GM19351 (cell line): ENCODE results near the gene RRAGA.
"Not testable (repeated sequence)": the region's sequence is repeated elsewhere in the genome, so short reads cannot be mapped to it uniquely, and the experiment has no call there.

Experiments used
- ATAC-seq: cut with Tn5 transposase; IDR thresholded peaks from one replicate; pipeline ENCODE4 v1.9.1; 2021; ENCODE audit warnings: mild to moderate bottlenecking, moderate library complexity; ENCODE audit not compliant: unreplicated experiment

RRAGA gene

GRCh38 chr9:19074836-19075235, 25.6 kb downstream of the RRAGA start:
- ATAC-seq: no peak

GRCh38 chr9:19085295-19085694, 36.1 kb downstream of the RRAGA start:
- no peak for ATAC-seq

- no peak for ATAC-seq
Measured at GRCh38 chr9:19087106-19088000, 38.1 kb downstream of the RRAGA start.

- ATAC-seq: not testable (repeated sequence)
Measured at GRCh38 chr9:19097431-19097830, 48.2 kb downstream of the RRAGA start.
